Neural cell (in vitro differentiated cells): ENCODE data around the gene POLR1C.

Experiments used
- CTCF ChIP-seq: fragments of 450-650 bp; IDR thresholded peaks from 2 replicates; pipeline ENCODE4 v1.5.1; 2014; ENCODE audit warnings: antibody characterized with exemption, mild to moderate bottlenecking, moderate library complexity; ENCODE audit not compliant: poor library complexity, severe bottlenecking
- TAF1 ChIP-seq: IDR thresholded peaks from 2 replicates; pipeline ENCODE4 v1.6.1; 2012; ENCODE audit warnings: low read depth

GRCh38 chr6:43488667-43489276 is 28.1 kb upstream of the POLR1C start:
- no peak for TF ChIP-seq CTCF
- TF ChIP-seq TAF1, result no peak
